Osteoblast (primary cell): ENCODE measurements around the gene CENPT. TPM values are rescaled to one million over a fixed set of nuclear protein-coding genes. Genes with fewer than 3 reads are reported as not detected.

Experiments
- DNase-seq: peaks from one replicate; pipeline ENCODE4 v3.0.0; 2011; ENCODE audit warnings: low spot score, mixed read lengths; ENCODE audit not compliant: insufficient read length; ENCODE audit errors: missing footprints
- H2AFZ ChIP-seq: 2 replicates; pipeline ENCODE4 v1.6.0; 2011; ENCODE audit warnings: mild to moderate bottlenecking, low read length
- H3K27ac ChIP-seq: 2 replicates; pipeline ENCODE4 v1.5.1; 2011; ENCODE audit warnings: mild to moderate bottlenecking, low read depth, low read length, moderate library complexity
- H3K27me3 ChIP-seq: 2 replicates; pipeline ENCODE4 v1.6.0; 2012; ENCODE audit warnings: mild to moderate bottlenecking, control low read depth, inconsistent platforms, low read length, moderate library complexity; ENCODE audit not compliant: insufficient read depth
- H3K36me3 ChIP-seq: 2 replicates; pipeline ENCODE4 v1.5.1; 2011; ENCODE audit warnings: mild to moderate bottlenecking, low read length, control low read depth, moderate library complexity; ENCODE audit not compliant: insufficient read depth
- H3K4me1 ChIP-seq: 2 replicates; pipeline ENCODE4 v1.5.1; 2011; ENCODE audit warnings: mild to moderate bottlenecking, low read length, control low read depth, moderate library complexity; ENCODE audit not compliant: insufficient read depth
- H3K4me2 ChIP-seq: 2 replicates; pipeline ENCODE4 v1.6.0; 2011; ENCODE audit warnings: mild to moderate bottlenecking, low read length; ENCODE audit not compliant: insufficient read depth
- H3K4me3 ChIP-seq: fragments of 200-600 bp; sonication (generic); 3 replicates; pipeline ENCODE4 v1.5.1; 2012; ENCODE audit warnings: mild to moderate bottlenecking, low read length, inconsistent platforms; ENCODE audit not compliant: insufficient read depth
- H3K79me2 ChIP-seq: 2 replicates; pipeline ENCODE4 v1.6.0; 2012; ENCODE audit warnings: mild to moderate bottlenecking, low read length, control low read depth, inconsistent platforms; ENCODE audit not compliant: insufficient read depth
- H3K9me3 ChIP-seq: 2 replicates; pipeline ENCODE4 v1.5.1; 2011; ENCODE audit warnings: low read depth, low read length, control low read depth
- H4K20me1 ChIP-seq: 2 replicates; pipeline ENCODE4 v1.6.0; 2012; ENCODE audit warnings: mild to moderate bottlenecking, low read length, control low read depth; ENCODE audit not compliant: insufficient read depth
- CTCF ChIP-seq: IDR thresholded peaks from 2 replicates; pipeline ENCODE4 v1.5.1; 2011; ENCODE audit warnings: mild to moderate bottlenecking, low read depth, low read length, moderate library complexity; ENCODE audit errors: extremely low read depth
- total RNA-seq: library from RNA; depleted of rRNA; stranded (reverse); fragments of >200 nt; gene quantifications from 2 replicates; pipeline ENCODE4 v1.2.3, GENCODE V29; 2012

The CENPT gene
- total RNA-seq, result 24.2 and 25.6 TPM in 2 replicates

GRCh38 chr16:67847064-67847861, at the start of gene CENPT:
Gene CENPT, minus strand, starts transcription at chr16:67847693. Its CDS starts 13,834 bp downstream, at chr16:67833859.
- no peaks in the 10 kb centered on the region for H3K9me3 ChIP-seq
- peaks cover 29% of the 10 kb centered on the region for H4K20me1 ChIP-seq
- peak within 1 kb of the TSS; percentile 82 for H2AFZ ChIP-seq
- H3K27me3 ChIP-seq, result no peaks in the 10 kb centered on the region
- TF ChIP-seq CTCF, result no peak
- H3K4me2 ChIP-seq, result peak within 1 kb of the TSS; percentile 96
- H3K4me3 ChIP-seq, result peak within 1 kb of the TSS; percentile 98
- H3K79me2 ChIP-seq, result peaks cover 86% of the 10 kb centered on the region
- H3K27ac ChIP-seq, result peak within 1 kb of the TSS; percentile 86
- H3K4me1 ChIP-seq, result peaks cover 40% of the 10 kb centered on the region
- peak; percentile 98 for DNase-seq
- peaks cover 7% of the 10 kb centered on the region for H3K36me3 ChIP-seq

- Histone ChIP-seq H3K36me3 (no peaks in the 10 kb centered on the region), H2AFZ (no peak overlapping the region), H3K4me3 (no peak overlapping the region), H3K4me1 (peaks cover 19% of the 10 kb centered on the region), H3K4me2 (peak overlapping the region; percentile 20), H3K9me3 (no peaks in the 10 kb centered on the region), H4K20me1 (peaks cover 26% of the 10 kb centered on the region), H3K27me3 (no peaks in the 10 kb centered on the region), H3K27ac (peak overlapping the region; percentile 58), H3K79me2 (peaks cover 82% of the 10 kb centered on the region)
- no peak for TF ChIP-seq CTCF
- DNase-seq, result peak; percentile 95
These were observed 49.7 kb upstream of the CENPT start for GRCh38 chr16:67897231-67897630.

- Histone ChIP-seq H3K27me3 (no peaks in the 10 kb centered on the region), H3K4me3 (peak overlapping the region; percentile 97), H3K4me1 (peaks cover 19% of the 10 kb centered on the region), H4K20me1 (peaks cover 18% of the 10 kb centered on the region), H3K36me3 (no peaks in the 10 kb centered on the region), H3K9me3 (no peaks in the 10 kb centered on the region), H3K4me2 (peak overlapping the region; percentile 89), H3K79me2 (peaks cover 56% of the 10 kb centered on the region), H2AFZ (peak overlapping the region; percentile 93), H3K27ac (peak overlapping the region; percentile 95)
- peak; percentile 89 for DNase-seq
- TF ChIP-seq CTCF, result no peak
These were observed 46.4 kb upstream of the CENPT start for GRCh38 chr16:67893743-67894399.
